Measurements from ENCODE around the gene LSM10.

- TF ChIP-seq POLR2A (IDR thresholded peaks at IDR 0.05): no peak
- TF ChIP-seq CTCF (IDR thresholded peaks at IDR 0.05): no peak
- no peak for TF ChIP-seq EP300 (IDR thresholded peaks at IDR 0.05)
Observed at GRCh38 chr1:36402504-36402890, 4.8 kb upstream of the LSM10 start.
